Measurements from ENCODE around the gene DSCAM.

DNA sequence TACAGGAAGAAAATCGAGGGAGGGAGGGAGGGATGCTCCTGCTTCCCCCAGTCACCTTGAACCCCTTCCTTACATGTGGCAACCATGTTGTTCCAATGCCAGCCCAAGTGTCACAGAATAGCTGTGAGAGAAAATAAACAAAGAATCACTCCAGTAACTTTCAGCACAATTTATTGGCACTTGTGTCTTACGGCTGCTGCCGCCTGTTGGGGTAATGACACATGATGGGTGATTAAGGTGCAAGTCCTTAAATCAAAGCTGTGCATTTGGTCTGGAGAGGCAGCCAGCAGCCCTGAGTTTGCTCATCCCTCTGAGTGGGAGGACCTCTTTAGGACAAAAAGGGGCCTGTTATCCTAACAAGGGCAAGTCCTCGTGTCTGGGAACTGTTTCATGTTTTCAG is 602.0 kb downstream of the DSCAM start:
- TF ChIP-seq, protein P1, sequence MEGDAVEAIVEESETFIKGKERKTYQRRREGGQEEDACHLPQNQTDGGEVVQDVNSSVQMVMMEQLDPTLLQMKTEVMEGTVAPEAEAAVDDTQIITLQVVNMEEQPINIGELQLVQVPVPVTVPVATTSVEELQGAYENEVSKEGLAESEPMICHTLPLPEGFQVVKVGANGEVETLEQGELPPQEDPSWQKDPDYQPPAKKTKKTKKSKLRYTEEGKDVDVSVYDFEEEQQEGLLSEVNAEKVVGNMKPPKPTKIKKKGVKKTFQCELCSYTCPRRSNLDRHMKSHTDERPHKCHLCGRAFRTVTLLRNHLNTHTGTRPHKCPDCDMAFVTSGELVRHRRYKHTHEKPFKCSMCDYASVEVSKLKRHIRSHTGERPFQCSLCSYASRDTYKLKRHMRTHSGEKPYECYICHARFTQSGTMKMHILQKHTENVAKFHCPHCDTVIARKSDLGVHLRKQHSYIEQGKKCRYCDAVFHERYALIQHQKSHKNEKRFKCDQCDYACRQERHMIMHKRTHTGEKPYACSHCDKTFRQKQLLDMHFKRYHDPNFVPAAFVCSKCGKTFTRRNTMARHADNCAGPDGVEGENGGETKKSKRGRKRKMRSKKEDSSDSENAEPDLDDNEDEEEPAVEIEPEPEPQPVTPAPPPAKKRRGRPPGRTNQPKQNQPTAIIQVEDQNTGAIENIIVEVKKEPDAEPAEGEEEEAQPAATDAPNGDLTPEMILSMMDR (IDR thresholded peaks at IDR 0.05 in 4 of 5, conservative IDR thresholded peaks at IDR 0.05 in 1 of 5) = no peak
- no peak for TF ChIP-seq POLR2A (IDR thresholded peaks at IDR 0.05)
